ENCODE measurements around the gene ALG9.

ALG9 gene

DNA sequence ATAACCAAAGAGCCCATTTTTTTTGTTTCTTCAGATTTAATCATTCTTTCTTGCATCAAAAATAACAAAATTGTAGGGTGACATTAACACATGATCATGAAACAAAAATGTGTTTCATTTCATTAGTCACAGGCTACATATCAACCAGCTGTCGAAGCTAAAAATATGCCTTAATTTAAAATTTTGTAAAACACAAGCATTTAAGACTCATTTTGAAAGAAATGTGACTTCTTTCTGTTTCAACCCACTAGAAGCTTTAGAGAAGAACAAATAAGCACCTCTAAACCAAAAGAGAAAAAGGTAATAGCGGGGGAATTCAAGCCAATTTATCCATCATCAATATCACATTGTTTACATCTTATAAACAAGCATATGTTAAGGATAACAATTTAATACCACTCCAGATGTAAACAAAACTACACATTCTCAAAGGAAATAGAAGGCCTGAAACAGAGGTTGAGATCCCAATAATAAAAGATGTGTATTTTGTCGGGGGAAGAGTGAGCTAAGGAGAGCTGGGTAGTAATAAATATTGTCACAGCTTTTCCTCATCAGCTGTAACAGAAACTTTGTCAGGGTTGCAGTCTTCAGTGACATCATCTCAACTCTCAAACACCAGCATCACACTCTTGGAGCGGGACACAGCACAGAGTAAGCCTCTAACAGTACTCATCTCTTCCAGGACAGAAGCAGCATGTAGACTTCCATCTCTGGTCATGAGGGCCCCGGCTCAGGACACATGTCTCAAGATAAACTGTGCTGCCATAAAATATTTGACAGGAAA, 42.0 kb downstream of the ALG9 start:
- Mint-ChIP-seq H3K27ac (peak overlapping the region; percentile 78 to 88), H3K4me3 (peak overlapping the region; percentile 37 to 47), H3K27me3 (no peaks in the 10 kb centered on the region), H3K9me3 (no peaks in the 10 kb centered on the region), H3K4me1 (peaks cover 19% of the 10 kb centered on the region)
- ATAC-seq (peak; percentile 75), DNase-seq (no peak)

GRCh38 chr11:111826322-111826950, 44.9 kb downstream of the ALG9 start:
- Mint-ChIP-seq H3K27me3 (no peaks in the 10 kb centered on the region), H3K27ac (peak overlapping the region in 1 of 2 donors; percentile 1), H3K9me3 (no peaks in the 10 kb centered on the region), H3K4me3 (no peak overlapping the region), H3K4me1 (peaks cover 19% of the 10 kb centered on the region)
- ATAC-seq (no peak), DNase-seq (no peak)

DNA sequence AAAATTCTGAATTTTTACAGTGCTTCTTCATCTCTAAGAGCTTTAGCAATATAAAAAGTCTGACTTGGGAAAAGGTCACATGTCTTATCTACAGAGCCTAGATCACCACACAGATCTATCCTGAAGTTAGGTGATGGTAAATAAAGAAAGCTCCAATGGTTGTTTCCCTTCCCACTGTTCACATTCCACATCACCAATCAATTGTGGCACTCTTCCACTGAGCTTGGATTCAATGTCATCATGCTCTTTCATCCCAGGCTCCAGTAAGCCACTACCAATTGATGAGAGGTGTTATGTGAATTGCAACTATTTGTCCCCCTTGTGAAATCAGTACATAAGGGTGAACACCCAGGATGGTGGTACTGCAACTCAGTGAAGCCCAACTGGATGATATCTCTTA, 47.8 kb downstream of the ALG9 start:
- DNase-seq (no peak), ATAC-seq (no peak)
- H3K27ac Mint-ChIP-seq = no peak overlapping the region
- peaks cover under 1% of the 10 kb centered on the region for H3K4me1 Mint-ChIP-seq
- no peaks in the 10 kb centered on the region for H3K9me3 Mint-ChIP-seq
- H3K4me3 Mint-ChIP-seq = no peak overlapping the region
- H3K27me3 Mint-ChIP-seq = no peaks in the 10 kb centered on the region

DNA sequence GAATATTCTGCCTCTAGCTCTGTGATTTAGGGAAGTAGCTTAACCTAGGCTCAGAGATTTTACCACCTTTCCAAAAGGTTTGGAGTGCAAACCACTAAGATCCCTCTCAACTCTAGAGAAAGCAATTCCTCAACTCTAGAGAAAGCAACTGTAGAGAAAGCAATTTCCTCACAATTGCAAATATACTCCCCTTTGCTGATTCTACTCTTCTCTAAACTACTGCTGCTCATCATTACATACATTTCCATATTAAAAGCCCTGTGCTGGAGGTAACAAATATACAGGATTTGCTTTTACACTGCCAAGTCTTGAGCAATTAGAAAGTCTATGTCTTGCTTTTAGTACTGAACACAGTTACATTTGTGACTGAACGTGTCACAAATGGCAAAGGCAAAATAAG, 48.2 kb downstream of the ALG9 start:
- DNase-seq = no peak
- Mint-ChIP-seq H3K9me3 (no peaks in the 10 kb centered on the region), H3K4me3 (no peak overlapping the region), H3K4me1 (no peaks in the 10 kb centered on the region), H3K27me3 (no peaks in the 10 kb centered on the region), H3K27ac (no peak overlapping the region)
- ATAC-seq = no peak

DNA sequence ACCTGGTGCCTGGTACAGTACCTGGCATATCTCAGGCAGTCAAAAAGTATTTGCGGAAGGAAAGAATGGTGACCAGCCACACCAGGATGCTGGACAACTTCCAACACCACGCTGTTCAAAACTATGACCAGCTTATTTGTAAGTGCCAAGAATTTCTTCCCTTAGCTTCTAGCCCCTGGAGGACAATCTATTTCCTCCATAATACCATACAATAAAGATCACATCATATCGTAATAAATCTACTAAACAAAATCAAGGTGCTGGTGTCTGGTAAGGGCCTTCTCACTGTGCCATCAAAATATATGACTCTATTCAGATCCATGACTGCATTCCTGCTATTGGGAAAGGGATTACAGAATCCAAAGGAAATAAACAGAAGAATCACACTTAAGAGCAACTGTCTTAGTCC, 51.5 kb downstream of the ALG9 start:
- DNase-seq (no peak), ATAC-seq (no peak)
- Mint-ChIP-seq H3K4me3 (no peak overlapping the region), H3K27ac (no peak overlapping the region), H3K27me3 (no peaks in the 10 kb centered on the region), H3K4me1 (no peaks in the 10 kb centered on the region), H3K9me3 (no peaks in the 10 kb centered on the region)

DNA sequence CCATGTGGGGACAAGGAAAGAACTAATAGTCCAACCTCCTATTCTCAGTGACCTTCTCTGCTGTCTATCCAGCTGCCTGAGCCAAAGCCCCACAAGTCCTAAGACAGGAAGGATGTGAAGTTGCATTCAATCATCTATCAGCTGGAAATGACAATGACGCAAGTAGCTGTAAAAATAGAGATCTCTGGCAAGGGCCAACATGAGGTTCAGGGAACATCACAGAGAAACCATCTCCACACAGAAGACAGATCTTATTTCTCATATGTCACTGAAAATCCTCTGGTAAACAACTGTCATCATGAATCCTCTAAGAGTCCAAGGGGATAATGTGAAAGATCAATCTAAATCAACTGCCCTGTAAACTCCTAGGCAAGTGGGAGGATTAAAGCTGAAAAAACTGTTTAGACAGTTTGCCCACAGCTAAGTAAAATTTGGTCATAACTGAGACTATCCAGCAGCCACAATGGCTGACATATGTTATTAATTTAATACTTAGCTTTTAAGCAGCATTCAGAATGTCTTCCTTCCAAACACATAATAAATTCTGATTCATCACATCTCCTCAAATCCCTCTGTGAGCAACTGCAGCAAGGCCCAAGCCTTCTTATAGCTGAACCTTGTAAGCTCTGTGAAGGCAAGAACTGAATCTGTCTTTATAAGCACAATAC, 52.1 kb downstream of the ALG9 start:
- H3K27ac Mint-ChIP-seq = no peak overlapping the region
- DNase-seq (no peak), ATAC-seq (no peak)
- H3K4me1 Mint-ChIP-seq = no peaks in the 10 kb centered on the region
- H3K9me3 Mint-ChIP-seq = no peaks in the 10 kb centered on the region
- no peak overlapping the region for H3K4me3 Mint-ChIP-seq
- H3K27me3 Mint-ChIP-seq = no peaks in the 10 kb centered on the region

GRCh38 chr11:111815489-111815888, 55.9 kb downstream of the ALG9 start:
- no peaks in the 10 kb centered on the region for H3K9me3 Mint-ChIP-seq
- no peak for DNase-seq
- H3K4me1 Mint-ChIP-seq = no peaks in the 10 kb centered on the region
- H3K27me3 Mint-ChIP-seq = no peaks in the 10 kb centered on the region
- H3K4me3 Mint-ChIP-seq = no peak overlapping the region
- no peak overlapping the region for H3K27ac Mint-ChIP-seq
- ATAC-seq = no peak

- Mint-ChIP-seq H3K27ac (no peak overlapping the region), H3K9me3 (no peaks in the 10 kb centered on the region)
These were observed 56.6 kb downstream of the ALG9 start for GRCh38 chr11:111814557-111815320.

GRCh38 chr11:111814106-111814505, 57.3 kb downstream of the ALG9 start:
- Mint-ChIP-seq H3K4me1 (no peaks in the 10 kb centered on the region), H3K27ac (peak overlapping the region in 1 of 2 donors; percentile 60), H3K4me3 (no peak overlapping the region), H3K27me3 (no peaks in the 10 kb centered on the region), H3K9me3 (no peaks in the 10 kb centered on the region)
- no peak for DNase-seq
- ATAC-seq = no peak

More at GRCh38 chr11:111814557-111815320, 56.6 kb downstream of the ALG9 start:
- no peak overlapping the region for H3K4me3 Mint-ChIP-seq
- no peak for DNase-seq
- H3K4me1 Mint-ChIP-seq = no peaks in the 10 kb centered on the region
- H3K27me3 Mint-ChIP-seq = no peaks in the 10 kb centered on the region
- no peak for ATAC-seq

DNA sequence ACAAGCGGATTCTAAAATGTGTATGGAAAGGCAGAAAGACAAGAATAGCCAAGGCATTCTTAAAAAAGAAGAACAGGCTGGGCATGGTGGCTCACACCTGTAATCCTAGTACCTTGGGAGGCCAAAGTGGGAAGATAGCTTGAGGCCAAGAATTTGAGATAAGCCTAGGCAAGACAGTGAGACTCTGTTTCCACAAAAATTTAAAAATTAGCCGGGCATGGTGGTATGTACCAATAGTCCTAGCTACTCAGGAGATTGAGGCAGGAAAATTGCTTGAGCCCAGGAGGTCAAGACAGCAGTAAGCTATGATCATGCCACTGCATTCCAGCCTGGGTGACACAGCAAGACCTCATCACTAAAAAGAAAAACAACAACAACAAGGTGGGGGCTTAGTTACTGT, 59.2 kb downstream of the ALG9 start:
- Mint-ChIP-seq H3K27ac (no peak overlapping the region), H3K9me3 (no peaks in the 10 kb centered on the region), H3K27me3 (no peaks in the 10 kb centered on the region)

DNA sequence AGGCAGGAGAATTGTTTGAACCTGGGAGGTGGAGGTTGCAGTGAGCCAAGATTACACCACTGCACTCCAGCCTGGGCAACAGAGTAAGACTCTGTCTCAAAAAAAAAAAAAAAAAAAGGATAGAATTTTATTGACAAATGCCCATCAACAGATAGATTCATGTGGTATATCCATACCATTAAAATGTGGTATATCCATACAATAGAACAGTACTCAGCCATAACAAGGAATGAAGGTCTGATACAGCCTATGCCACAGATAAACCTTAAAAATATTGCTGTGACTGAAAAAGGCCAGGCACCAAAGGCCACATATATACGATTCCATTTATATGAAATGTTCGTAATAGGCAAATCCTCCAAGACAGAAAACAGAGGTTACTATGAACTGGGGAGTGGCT, 59.9 kb downstream of the ALG9 start:
- no peaks in the 10 kb centered on the region for H3K4me1 Mint-ChIP-seq
- H3K27me3 Mint-ChIP-seq = no peaks in the 10 kb centered on the region
- no peaks in the 10 kb centered on the region for H3K9me3 Mint-ChIP-seq
- ATAC-seq = no peak
- no peak overlapping the region for H3K27ac Mint-ChIP-seq
- DNase-seq = no peak
- H3K4me3 Mint-ChIP-seq = no peak overlapping the region

More for the DNA sequence above, 59.2 kb downstream of the ALG9 start:
- DNase-seq = no peak
- no peak overlapping the region for H3K4me3 Mint-ChIP-seq
- H3K4me1 Mint-ChIP-seq = no peaks in the 10 kb centered on the region
- ATAC-seq = no peak

- peak overlapping the region in 1 of 2 donors; percentile 70 for H3K27ac Mint-ChIP-seq
- ATAC-seq (no peak), DNase-seq (no peak)
These were observed 62.5 kb downstream of the ALG9 start for GRCh38 chr11:111808834-111809233.

DNA sequence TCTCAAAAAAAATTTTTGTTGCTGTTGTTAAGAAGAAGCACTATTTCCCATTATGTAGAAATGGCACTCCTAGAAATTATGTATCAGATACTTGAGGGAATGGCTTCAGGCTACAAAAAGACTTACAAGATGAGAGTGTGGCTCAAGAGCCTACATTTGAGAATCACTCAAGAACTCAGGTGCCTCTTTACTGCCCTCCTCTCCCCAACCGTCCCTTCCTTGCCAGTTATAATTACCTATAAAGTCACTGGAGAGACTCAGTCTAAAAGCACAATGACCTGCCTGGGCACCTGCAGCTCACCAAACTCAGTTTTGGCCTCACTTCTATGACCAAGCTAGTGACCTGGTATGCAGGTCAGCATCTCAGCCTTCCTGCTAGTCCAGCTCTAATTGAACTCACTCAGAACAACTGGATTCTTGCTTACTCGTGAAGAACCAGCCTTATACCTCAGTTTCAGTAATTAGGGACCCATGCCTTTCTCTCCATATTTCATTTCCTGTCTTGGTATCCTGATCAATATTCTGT, 63.3 kb downstream of the ALG9 start:
- H3K4me3 Mint-ChIP-seq = no peak overlapping the region
- ATAC-seq (no peak), DNase-seq (no peak)
- H3K4me1 Mint-ChIP-seq = no peaks in the 10 kb centered on the region
- no peaks in the 10 kb centered on the region for H3K27me3 Mint-ChIP-seq
- H3K27ac Mint-ChIP-seq = no peak overlapping the region
- no peaks in the 10 kb centered on the region for H3K9me3 Mint-ChIP-seq

More at GRCh38 chr11:111808834-111809233, 62.5 kb downstream of the ALG9 start:
- H3K9me3 Mint-ChIP-seq = no peaks in the 10 kb centered on the region
- H3K27me3 Mint-ChIP-seq = no peaks in the 10 kb centered on the region
- H3K4me3 Mint-ChIP-seq = no peak overlapping the region
- H3K4me1 Mint-ChIP-seq = no peaks in the 10 kb centered on the region

DNA sequence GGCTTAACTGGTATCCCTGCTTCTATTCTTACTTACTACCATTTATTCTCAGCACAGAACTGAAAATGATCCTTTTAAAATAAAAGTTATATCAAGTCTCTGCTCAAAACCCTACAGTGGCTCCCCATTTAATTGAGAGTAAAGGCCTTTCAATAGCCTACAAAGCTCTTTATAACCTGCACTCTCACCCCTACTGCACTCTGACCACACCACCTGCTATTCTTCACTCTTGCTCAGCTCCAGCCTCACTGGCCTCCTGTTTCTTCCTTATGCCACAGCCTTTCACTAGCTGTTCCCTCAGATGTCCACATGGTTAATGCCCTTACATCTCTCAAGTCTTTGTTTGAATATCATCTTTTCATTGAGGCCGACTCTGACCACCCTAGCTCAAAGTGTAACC, 64.3 kb downstream of the ALG9 start:
- ATAC-seq = no peak
- DNase-seq = no peak
- H3K4me1 Mint-ChIP-seq = no peaks in the 10 kb centered on the region
- peak overlapping the region in 1 of 2 donors; percentile 1 for H3K27ac Mint-ChIP-seq
- no peak overlapping the region for H3K4me3 Mint-ChIP-seq
- H3K27me3 Mint-ChIP-seq = no peaks in the 10 kb centered on the region
- H3K9me3 Mint-ChIP-seq = no peaks in the 10 kb centered on the region

DNA sequence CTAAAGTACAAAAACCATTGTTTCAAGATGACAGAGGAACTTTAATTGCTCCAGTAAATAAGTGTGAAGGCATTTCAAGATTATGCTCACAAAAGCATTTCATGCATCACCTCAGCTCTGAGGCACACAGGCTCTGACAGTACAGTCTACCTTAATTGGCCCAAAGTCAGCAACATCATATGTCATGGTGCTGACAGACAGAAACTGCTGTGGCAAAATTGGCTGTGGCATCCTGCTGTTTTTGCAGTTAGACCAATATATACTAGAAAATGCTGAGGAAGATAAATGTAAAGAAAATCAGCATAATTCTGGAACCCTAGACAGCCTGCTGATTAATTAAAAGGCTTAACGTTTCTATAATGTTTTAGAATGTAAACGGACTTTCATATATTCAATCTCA, 70.2 kb downstream of the ALG9 start:
- Mint-ChIP-seq H3K27ac (no peak overlapping the region), H3K4me1 (peaks cover 12% of the 10 kb centered on the region), H3K27me3 (no peaks in the 10 kb centered on the region), H3K4me3 (no peak overlapping the region), H3K9me3 (peaks cover 0 to 7% of the 10 kb centered on the region in 2 donors)
- DNase-seq (no peak), ATAC-seq (no peak)

Measured in stimulated activated naive CD8-positive, alpha-beta T cell treated with anti-CD3 and anti-CD28 coated beads, Interleukin-15, amount 100 ng/mL, for 72 hours (primary cell).